Thyroid gland (tissue), 4 donors: ENCODE measurements around the gene SNRNP40. TPM values are rescaled to one million over a fixed set of nuclear protein-coding genes. Genes with fewer than 3 reads are reported as not detected.

Experiments
- DNase-seq, 2 donors: peaks; one replicate each; pipeline ENCODE4 v3.0.0-alpha.2; 2019
- H3K27ac ChIP-seq, 3 donors: fragments of 200-600 bp; sonication (generic); 1 replicate in 2 of 3; 2 replicates in 1 of 3; pipeline ENCODE4 v1.5.1; 2016 to 2019; ENCODE audit warnings: mild to moderate bottlenecking in 1 of 3, moderate library complexity in 1 of 3
- H3K27me3 ChIP-seq: fragments of 200-600 bp; sonication (generic); one replicate; pipeline ENCODE4 v1.5.1; 2019
- H3K36me3 ChIP-seq, 2 donors: fragments of 200-600 bp; sonication (generic); one replicate each; pipeline ENCODE4 v1.5.1; 2016 to 2019
- H3K4me1 ChIP-seq, 2 donors: fragments of 200-600 bp; sonication (generic); one replicate each; pipeline ENCODE4 v1.5.1; 2017 to 2019
- H3K4me3 ChIP-seq, 3 donors: fragments of 200-600 bp; sonication (generic); replicated peaks in 1 of 3; 1 replicate in 2 of 3; 2 replicates in 1 of 3; pipeline ENCODE4 v1.5.1; 2016; ENCODE audit warnings: mild to moderate bottlenecking in 1 of 3
- H3K9me3 ChIP-seq: fragments of 200-600 bp; sonication (generic); one replicate; pipeline ENCODE4 v1.5.1; 2017
- CTCF ChIP-seq, 6 experiments: fragments of 200-600 bp in 3 of 6; fragments of 450-650 bp in 3 of 6; sonication (generic) in 3 of 6; IDR thresholded peaks; one replicate each; pipeline ENCODE4 v1.5.1; 2016 to 2019; ENCODE audit warnings: antibody characterized with exemption in 6 of 6, mild to moderate bottlenecking in 2 of 6, inconsistent platforms in 1 of 6, moderate library complexity in 1 of 6
- POLR2A ChIP-seq, 2 donors: fragments of 450-650 bp; IDR thresholded peaks; one replicate each; pipeline ENCODE4 v1.6.1; 2017; ENCODE audit warnings: antibody characterized with exemption in 2 of 2, mild to moderate bottlenecking in 2 of 2, moderate library complexity in 1 of 2
- WGBS, 2 donors: methylation state at CpG; one replicate each; pipeline ENCODE4 v1.1.5; 2017; 5-methylcytosine and 5-hydroxymethylcytosine counted together
- intact Hi-C: fragments of 100-400 bp; cut with DNase I; formaldehyde crosslinking; loops from one replicate; pipeline ENCODE4 v1.15.1; 2023
- total RNA-seq, 4 donors: library from RNA; depleted of rRNA; stranded (reverse); fragments of >200 nt; gene quantifications; one replicate each; pipeline ENCODE4 v1.2.3, GENCODE V29; 2016

Gene SNRNP40
- total RNA-seq, 4 donors from 2014 or later, result 39.2 to 63.3 (median 58.7) TPM

DNA sequence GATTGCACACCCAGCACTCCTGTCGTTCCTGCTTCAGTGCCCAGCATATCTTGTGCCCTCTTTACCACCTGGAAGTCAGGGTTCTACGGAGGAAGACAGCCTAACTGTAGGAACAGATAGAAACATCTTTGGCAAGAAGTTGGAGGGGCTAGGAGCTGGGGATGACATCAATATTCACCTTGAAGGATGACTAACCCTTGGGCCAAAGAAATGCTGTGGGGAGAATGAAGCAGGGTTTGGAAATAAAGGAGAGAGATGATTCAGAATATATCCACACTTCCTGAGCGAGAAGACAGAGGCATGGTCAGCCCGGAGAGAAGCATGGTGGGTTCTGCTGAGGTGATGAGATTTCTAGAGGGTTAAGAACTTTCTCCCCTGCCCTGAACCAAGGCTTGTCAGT, 52.3 kb downstream of the SNRNP40 start:
- Histone ChIP-seq H3K4me3 (no peak overlapping the region), H3K27ac (no peak overlapping the region), H3K27me3 (no peaks in the 10 kb centered on the region), H3K4me1 (peaks cover 0 to 6% of the 10 kb centered on the region in 2 donors), H3K9me3 (no peaks in the 10 kb centered on the region), H3K36me3 (no peaks in the 10 kb centered on the region)
- DNase-seq, result no peak
- WGBS, 2 donors, result 67 to 79% methylated on average over 4 of the region's 4 CpGs
- no peak for TF ChIP-seq CTCF (IDR thresholded peaks at IDR 0.05)
- no peak for TF ChIP-seq POLR2A (IDR thresholded peaks at IDR 0.05)
- intact Hi-C loops, result no loop called here

DNA sequence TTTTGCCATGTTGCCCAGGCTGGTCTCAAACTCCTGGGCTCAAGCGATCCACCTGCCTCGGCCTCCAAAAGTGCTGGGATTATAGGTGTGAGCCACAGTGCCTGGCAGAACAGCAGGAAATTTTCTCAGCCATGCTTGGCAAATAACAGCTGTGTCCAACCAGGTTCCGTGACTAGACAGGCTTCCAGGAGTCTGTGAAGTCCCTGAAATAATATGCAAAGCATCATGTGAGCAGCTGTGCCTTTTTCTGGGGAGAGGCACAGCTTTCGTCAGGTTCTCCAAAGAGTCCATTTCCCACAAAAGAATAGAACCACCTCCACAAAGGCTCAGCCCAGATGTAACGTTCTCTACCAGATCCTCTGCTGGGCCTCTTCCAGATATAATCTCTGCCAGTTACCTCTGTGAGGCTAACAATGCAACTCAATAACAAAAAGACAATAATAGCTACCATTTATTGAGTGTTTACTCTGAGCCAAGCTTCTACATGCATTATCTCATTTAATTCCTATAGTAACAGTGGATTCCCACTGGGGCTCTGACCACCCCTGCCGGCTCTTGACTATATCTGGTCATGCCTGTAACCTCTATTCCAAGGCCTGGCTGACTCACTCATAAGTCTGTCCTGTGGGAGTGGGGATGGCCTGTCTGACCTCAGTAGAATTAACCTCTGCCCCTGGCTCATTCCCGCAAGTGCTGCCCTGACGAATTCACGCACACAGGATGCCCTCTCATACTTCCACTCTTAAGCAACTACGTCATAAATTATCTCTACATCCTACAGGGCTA, 52.9 kb downstream of the SNRNP40 start:
- Histone ChIP-seq H3K9me3 (no peaks in the 10 kb centered on the region), H3K4me1 (peaks cover 0 to 11% of the 10 kb centered on the region in 2 donors), H3K36me3 (no peaks in the 10 kb centered on the region), H3K27me3 (no peaks in the 10 kb centered on the region), H3K4me3 (no peak overlapping the region), H3K27ac (no peak overlapping the region)
- 86 to 89% methylated on average over 10 of the region's 10 CpGs for WGBS, 2 donors
- intact Hi-C loops, result no loop called here
- DNase-seq, result no peak
- TF ChIP-seq POLR2A (IDR thresholded peaks at IDR 0.05) (no peak), CTCF (IDR thresholded peaks at IDR 0.05) (no peak)

- TF ChIP-seq POLR2A (IDR thresholded peaks at IDR 0.05) (no peak), CTCF (IDR thresholded peaks at IDR 0.05) (no peak)
- 65 to 67% methylated on average over 8 of the region's 8 CpGs for WGBS, 2 donors
- no peak for DNase-seq
- no peaks in the 10 kb centered on the region for H3K9me3 ChIP-seq
- H3K27me3 ChIP-seq, result no peaks in the 10 kb centered on the region
- H3K4me3 ChIP-seq, result no peak overlapping the region
- intact Hi-C loops, result no loop called here
- no peak overlapping the region for H3K27ac ChIP-seq
- peaks cover 0 to 11% of the 10 kb centered on the region in 2 donors for H3K4me1 ChIP-seq
- no peaks in the 10 kb centered on the region for H3K36me3 ChIP-seq
These were observed 55.3 kb downstream of the SNRNP40 start for GRCh38 chr1:31241321-31241720.

DNA sequence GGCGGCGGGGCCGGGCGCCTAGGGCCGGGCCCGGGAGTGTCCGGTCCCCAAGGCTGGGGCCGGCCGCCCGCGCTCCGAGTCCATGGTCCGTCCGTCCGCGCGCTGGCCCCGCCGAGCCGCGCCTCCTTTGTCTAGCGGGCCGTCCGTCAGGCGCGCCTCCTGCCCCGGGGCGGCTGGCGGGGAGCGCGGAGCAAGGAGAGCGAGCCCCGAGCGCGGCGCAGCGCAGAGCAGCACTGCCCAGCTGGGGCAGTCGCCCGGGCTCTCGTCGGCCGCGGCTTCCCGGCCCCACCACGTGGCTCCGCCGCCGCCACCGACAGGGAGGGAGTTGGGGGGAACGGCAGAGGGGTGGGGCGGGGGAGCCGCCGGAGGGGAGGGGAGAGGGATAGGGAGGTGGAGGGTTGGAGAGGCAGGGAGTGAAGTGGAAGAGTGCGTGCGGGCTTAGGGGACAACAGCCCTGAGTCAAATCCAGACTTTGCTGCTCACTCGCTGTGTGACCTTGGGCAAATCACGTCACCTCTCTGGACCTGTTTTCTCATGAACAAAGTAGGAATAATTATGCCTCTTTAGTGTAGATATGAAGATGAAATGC, 56.8 kb downstream of the SNRNP40 start, which contains the start of gene NKAIN1:
TSS of gene NKAIN1 (minus strand) at position 235 of the 589 bp plus-strand sequence. CDS start 340 bp downstream, outside the sequence.
- DNase-seq, result peak; percentile 7 to 20
- WGBS, 2 donors, result 0 to 2% methylated on average over 7 of the region's 57 CpGs
- Histone ChIP-seq H3K27ac (no peak within 1 kb of the TSS), H3K4me3 (no peak within 1 kb of the TSS), H3K36me3 (no peaks in the 10 kb centered on the region), H3K4me1 (peaks cover 0 to 11% of the 10 kb centered on the region in 2 donors), H3K27me3 (no peaks in the 10 kb centered on the region), H3K9me3 (no peaks in the 10 kb centered on the region)
- intact Hi-C loops, result no loop called here
- no peak for TF ChIP-seq POLR2A (IDR thresholded peaks at IDR 0.05)
- no peak for TF ChIP-seq CTCF (IDR thresholded peaks at IDR 0.05)
